ENCODE results near the gene PLA2G2F. TPM values are rescaled to one million over a fixed set of nuclear protein-coding genes. Genes with fewer than 3 reads are reported as not detected.

PLA2G2F gene
- total and polyA plus RNA-seq, 2 donors (not counting 3 experiments of a cell fraction or from before 2014, with no cell fraction given): not detected

GRCh38 chr1:20125100-20125499, 14.0 kb upstream of the PLA2G2F start:
- Histone ChIP-seq H3K9me1 (replicated peaks; ENCODE audit: control insufficient read depth, extremely low read depth, insufficient read depth, low read length) (no peaks in the 10 kb centered on the region), H3K9ac (replicated peaks; ENCODE audit: extremely low read depth, insufficient read depth, low read length) (no peak overlapping the region), H3K4me1 (ENCODE audit: control insufficient read depth, extremely low read depth, insufficient read depth, low read length) (no peaks in the 10 kb centered on the region), H3K4me2 (ENCODE audit: insufficient read depth, low read length) (no peak overlapping the region), H3K9me3 (replicated peaks; ENCODE audit: control insufficient read depth, insufficient read depth, low read length) (no peaks in the 10 kb centered on the region), H3K27ac (ENCODE audit: insufficient read depth, low read depth, low read length) (no peak overlapping the region), H3K79me2 (ENCODE audit: control insufficient read depth, insufficient read depth, low read length) (no peaks in the 10 kb centered on the region), H4K20me1 (replicated peaks; ENCODE audit: control insufficient read depth, extremely low read depth, insufficient read depth, low read length) (no peaks in the 10 kb centered on the region), H3K36me3 (ENCODE audit: control insufficient read depth in 2 of 2, extremely low read depth in 1 of 2, insufficient read depth in 2 of 2, low read length in 2 of 2) (no peaks in the 10 kb centered on the region), H3K27me3 (ENCODE audit: control insufficient read depth in 2 of 2, insufficient read depth in 2 of 2, low read length in 2 of 2) (peaks cover 1 to 3% of the 10 kb centered on the region in 2 experiments), H3K4me3 (replicated peaks in 1 of 3; ENCODE audit: insufficient read depth in 1 of 3, low read depth in 1 of 3, low read length in 3 of 3) (no peak overlapping the region), H2AFZ (ENCODE audit: low read depth, low read length) (no peak overlapping the region)
- TF ChIP-seq JUN (IDR thresholded peaks at IDR 0.05; ENCODE audit: borderline replicate concordance, insufficient read depth, insufficient read length, low read depth) (no peak), FOS (IDR thresholded peaks at IDR 0.05; ENCODE audit: borderline replicate concordance, insufficient read depth, low read length) (no peak), CTCF (IDR thresholded peaks at IDR 0.05; ENCODE audit: extremely low read depth in 1 of 2, insufficient read depth in 1 of 2, low read depth in 1 of 2, low read length in 2 of 2) (no peak), EZH2 (IDR thresholded peaks at IDR 0.05; ENCODE audit: borderline replicate concordance, low read depth, low read length, severe bottlenecking) (no peak), POLR2AphosphoS5 (IDR thresholded peaks at IDR 0.05; ENCODE audit: insufficient read depth, low read depth, low read length) (no peak), POLR2A (IDR thresholded peaks at IDR 0.05; ENCODE audit: low read depth, low read length) (no peak), GATA2 (IDR thresholded peaks at IDR 0.05; ENCODE audit: insufficient read depth, insufficient read length, low read depth, low read length) (no peak), MAX (IDR thresholded peaks at IDR 0.05; ENCODE audit: insufficient read depth, insufficient read length) (no peak)
- ChIA-PET CTCF (interaction anchor here (0.8 to 0.9 kb wide), 2 partner anchors 25 to 27 kb away, joined by 3 to 4 read pairs; no protein-coding TSS in a partner anchor), POLR2A (no interaction called here)
- BruUV-seq (replicated peaks): no TSS peak
- DNase-seq (ENCODE audit: low read depth, low spot score): no peak
- dilution Hi-C loops (cut with MboI; ENCODE audit: extremely low pct_ligation_motif_present, low sequenced_read_pairs) (no loop called here), intact Hi-C loops (cut with micrococcal nuclease) (no loop called here)
- no peak for FAIRE-seq

All from endothelial cell of umbilical vein (primary cell).